Cardiac muscle cell (in vitro differentiated cells and primary cell): ENCODE data around the gene MED9. TPM values are rescaled to one million over a fixed set of nuclear protein-coding genes. Genes with fewer than 3 reads are reported as not detected.

ENCODE experiments used
- DNase-seq, 2 donors: peaks; one replicate each; pipeline versions ENCODE4 v3.0.0 to v3.0.0-alpha.2; 2010 to 2017; ENCODE audit warnings: low read depth in 1 of 2, low spot score in 1 of 2
- H3K27ac ChIP-seq: fragments of 200-600 bp; sonication (generic); 2 replicates; pipeline ENCODE4 v1.5.1; 2016
- H3K27me3 ChIP-seq: fragments of 200-600 bp; sonication (generic); 2 replicates; pipeline ENCODE4 v1.6.0; 2016; ENCODE audit warnings: control low read depth
- H3K36me3 ChIP-seq: fragments of 200-600 bp; sonication (generic); 2 replicates; pipeline ENCODE4 v1.5.1; 2016; ENCODE audit warnings: control low read depth
- H3K4me1 ChIP-seq: fragments of 200-600 bp; sonication (generic); 2 replicates; pipeline ENCODE4 v1.8.1; 2017; ENCODE audit warnings: low read depth, mild to moderate bottlenecking, mixed run types
- H3K4me3 ChIP-seq: fragments of 200-600 bp; sonication (generic); 2 replicates; pipeline ENCODE4 v1.5.1; 2016; ENCODE audit warnings: mild to moderate bottlenecking
- H3K9me3 ChIP-seq: fragments of 200-600 bp; sonication (generic); 2 replicates; pipeline ENCODE4 v1.5.1; 2017; ENCODE audit warnings: low read depth, mild to moderate bottlenecking, control low read depth
- polyA plus RNA-seq: library from polyadenylated mRNA; unstranded; fragments of >200 nt; fragmentation: Nextera tagmentation; extraction: Ambion mirVana; gene quantifications from 2 replicates; pipeline ENCODE4 v1.2.1, GENCODE V29; 2016
- total RNA-seq: library from RNA; depleted of rRNA; stranded (reverse); fragments of >200 nt; gene quantifications from 2 replicates; pipeline ENCODE4 v1.2.3, GENCODE V29; 2016
- TF ChIP-seq, protein P1 (sequence below): IDR thresholded peaks from 2 replicates; pipeline ENCODE4 v1.5.1; 2012; ENCODE audit warnings: low read depth, mild to moderate bottlenecking, low read length

The MED9 gene
- total and polyA plus RNA-seq, 2 experiments from 2014 or later = 27.9 to 38.2 TPM

DNA sequence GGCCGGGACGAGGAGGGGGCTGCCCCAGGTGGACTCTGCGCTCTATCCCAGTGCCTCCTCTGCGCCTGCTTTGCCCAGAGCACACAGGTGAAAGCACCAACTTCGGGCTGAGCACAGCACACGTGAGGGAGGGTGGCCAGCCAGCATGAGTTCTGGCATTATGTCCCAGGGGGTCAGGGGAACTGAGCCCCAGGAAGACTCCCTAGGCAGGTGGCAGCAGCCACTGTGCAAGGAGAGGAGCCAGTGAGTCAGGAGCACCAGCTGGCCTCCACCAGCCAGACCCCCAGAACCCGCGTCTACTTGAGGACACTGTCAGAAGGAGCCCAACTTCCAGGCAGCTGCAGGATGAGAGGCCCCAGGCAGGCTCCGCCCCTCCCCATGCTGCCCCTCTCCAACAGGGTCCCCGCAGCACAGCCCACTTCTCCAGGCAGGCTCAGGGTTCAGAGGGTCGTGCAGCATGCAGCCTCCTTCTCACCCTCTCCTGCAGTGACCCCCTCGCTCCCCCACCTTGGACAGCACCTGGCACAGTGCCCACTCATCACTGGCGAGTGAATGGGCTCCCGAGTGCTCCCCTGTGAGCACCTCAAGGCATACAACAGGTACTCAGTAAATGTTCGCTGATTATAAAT is 63.6 kb downstream of the MED9 start:
- peak overlapping the region; percentile 66 for H3K27ac ChIP-seq
- peak in 1 of 2 donors; percentile 51 for DNase-seq
- peaks cover 41% of the 10 kb centered on the region for H3K4me1 ChIP-seq
- TF ChIP-seq, protein P1, sequence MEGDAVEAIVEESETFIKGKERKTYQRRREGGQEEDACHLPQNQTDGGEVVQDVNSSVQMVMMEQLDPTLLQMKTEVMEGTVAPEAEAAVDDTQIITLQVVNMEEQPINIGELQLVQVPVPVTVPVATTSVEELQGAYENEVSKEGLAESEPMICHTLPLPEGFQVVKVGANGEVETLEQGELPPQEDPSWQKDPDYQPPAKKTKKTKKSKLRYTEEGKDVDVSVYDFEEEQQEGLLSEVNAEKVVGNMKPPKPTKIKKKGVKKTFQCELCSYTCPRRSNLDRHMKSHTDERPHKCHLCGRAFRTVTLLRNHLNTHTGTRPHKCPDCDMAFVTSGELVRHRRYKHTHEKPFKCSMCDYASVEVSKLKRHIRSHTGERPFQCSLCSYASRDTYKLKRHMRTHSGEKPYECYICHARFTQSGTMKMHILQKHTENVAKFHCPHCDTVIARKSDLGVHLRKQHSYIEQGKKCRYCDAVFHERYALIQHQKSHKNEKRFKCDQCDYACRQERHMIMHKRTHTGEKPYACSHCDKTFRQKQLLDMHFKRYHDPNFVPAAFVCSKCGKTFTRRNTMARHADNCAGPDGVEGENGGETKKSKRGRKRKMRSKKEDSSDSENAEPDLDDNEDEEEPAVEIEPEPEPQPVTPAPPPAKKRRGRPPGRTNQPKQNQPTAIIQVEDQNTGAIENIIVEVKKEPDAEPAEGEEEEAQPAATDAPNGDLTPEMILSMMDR = no peak
- no peaks in the 10 kb centered on the region for H3K9me3 ChIP-seq
- H3K36me3 ChIP-seq = no peaks in the 10 kb centered on the region
- no peaks in the 10 kb centered on the region for H3K27me3 ChIP-seq
- H3K4me3 ChIP-seq = no peak overlapping the region

DNA sequence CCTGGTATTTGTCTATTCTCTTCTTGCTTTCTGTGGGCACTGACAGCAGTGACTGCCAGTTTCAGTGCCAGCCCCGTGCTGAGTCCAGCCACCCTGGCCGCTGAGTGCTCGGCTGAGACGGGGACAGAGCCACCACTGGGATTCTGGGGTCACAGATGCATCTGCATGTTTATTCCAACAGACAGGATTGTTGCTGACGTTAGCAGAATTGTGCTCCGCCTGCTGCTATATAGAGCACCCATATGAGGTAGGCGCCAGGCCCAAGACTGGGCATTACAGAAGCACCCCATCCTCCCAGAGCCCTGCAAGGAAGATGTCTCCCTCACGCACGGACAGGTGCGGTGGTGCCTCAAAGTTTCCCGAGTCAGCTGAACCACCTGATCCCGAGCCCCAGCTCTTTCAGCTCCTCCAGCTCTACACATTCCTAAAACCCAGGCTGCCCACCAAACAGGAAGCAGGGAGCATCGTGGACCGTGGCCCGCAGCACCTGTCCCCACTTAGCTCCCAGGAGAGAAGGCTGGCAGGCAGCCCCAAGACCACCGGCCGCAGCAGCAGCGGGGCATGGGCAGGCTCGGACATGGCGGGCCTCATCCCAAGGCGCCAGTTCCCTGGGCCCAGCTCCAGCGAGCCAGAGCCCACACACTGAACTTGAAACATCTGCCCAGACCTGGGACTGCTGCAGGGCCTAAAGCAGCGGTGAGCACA is 64.3 kb downstream of the MED9 start:
- Histone ChIP-seq H3K36me3 (no peaks in the 10 kb centered on the region), H3K4me3 (no peak overlapping the region), H3K4me1 (peaks cover 44% of the 10 kb centered on the region), H3K9me3 (no peaks in the 10 kb centered on the region), H3K27ac (peak overlapping the region; percentile 66), H3K27me3 (no peaks in the 10 kb centered on the region)
- TF ChIP-seq, protein P1 = no peak
- DNase-seq = no peak

DNA sequence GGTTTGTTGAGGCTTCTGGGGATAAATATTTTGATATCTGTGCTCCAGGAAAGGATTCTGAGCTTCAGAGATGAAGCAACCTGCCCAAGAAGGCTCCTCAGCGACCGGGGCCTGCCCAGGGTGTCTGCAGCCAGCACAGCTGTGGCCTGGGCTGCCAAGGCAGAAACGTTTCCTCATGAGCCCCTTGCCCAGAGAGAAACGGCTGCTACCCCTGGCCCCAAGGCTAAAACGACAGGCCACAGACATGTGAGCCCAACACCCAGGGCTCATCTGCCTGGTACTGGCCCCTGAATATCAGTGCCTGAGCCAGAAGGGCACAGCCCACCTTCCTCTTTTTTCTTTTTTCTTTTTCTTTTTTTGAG is 64.8 kb downstream of the MED9 start:
- peak overlapping the region; percentile 66 for H3K27ac ChIP-seq
- TF ChIP-seq, protein P1 = no peak
- no peaks in the 10 kb centered on the region for H3K36me3 ChIP-seq
- peaks cover 49% of the 10 kb centered on the region for H3K4me1 ChIP-seq
- no peaks in the 10 kb centered on the region for H3K27me3 ChIP-seq
- DNase-seq = no peak
- no peak overlapping the region for H3K4me3 ChIP-seq
- H3K9me3 ChIP-seq = no peaks in the 10 kb centered on the region

Other genes with a start within 250 kb of the MED9 start
- gene FLCN, start 239.8 kb upstream of the MED9 start, total RNA-seq = 26.5 and 34.2 TPM in 2 replicates
- 12.8 and 14.1 TPM in 2 replicates for gene FLCN, start 239.8 kb upstream of the MED9 start, polyA plus RNA-seq
- 51.1 and 67.8 TPM in 2 replicates for gene COPS3, start 195.8 kb upstream of the MED9 start, total RNA-seq
- 98.4 and 123 TPM in 2 replicates for gene COPS3, start 195.8 kb upstream of the MED9 start, polyA plus RNA-seq
- 38.5 and 52.8 TPM in 2 replicates for gene NT5M, start 173.6 kb upstream of the MED9 start, total RNA-seq
- 32.9 and 57.5 TPM in 2 replicates for gene NT5M, start 173.6 kb upstream of the MED9 start, polyA plus RNA-seq
- gene RASD1, start 19.4 kb downstream of the MED9 start, total RNA-seq = 17.1 and 28.4 TPM in 2 replicates
- 22.0 and 24.3 TPM in 2 replicates for gene RASD1, start 19.4 kb downstream of the MED9 start, polyA plus RNA-seq
- 126 and 196 TPM in 2 replicates for gene PEMT, start 114.7 kb downstream of the MED9 start, total RNA-seq
- gene PEMT, start 114.7 kb downstream of the MED9 start, polyA plus RNA-seq = 135 and 141 TPM in 2 replicates
- gene RAI1, start 204.5 kb downstream of the MED9 start, total RNA-seq = 29.7 and 46.2 TPM in 2 replicates
- gene RAI1, start 204.5 kb downstream of the MED9 start, polyA plus RNA-seq = 19.9 and 20.2 TPM in 2 replicates